ENCODE results near the gene NOL12. TPM values are rescaled to one million over a fixed set of nuclear protein-coding genes. Genes with fewer than 3 reads are reported as not detected.

The NOL12 gene
- polyA plus RNA-seq, 2 of the 4 experiments (the other 2 are of a cell fraction): 23.0 to 37.3 TPM

DNA sequence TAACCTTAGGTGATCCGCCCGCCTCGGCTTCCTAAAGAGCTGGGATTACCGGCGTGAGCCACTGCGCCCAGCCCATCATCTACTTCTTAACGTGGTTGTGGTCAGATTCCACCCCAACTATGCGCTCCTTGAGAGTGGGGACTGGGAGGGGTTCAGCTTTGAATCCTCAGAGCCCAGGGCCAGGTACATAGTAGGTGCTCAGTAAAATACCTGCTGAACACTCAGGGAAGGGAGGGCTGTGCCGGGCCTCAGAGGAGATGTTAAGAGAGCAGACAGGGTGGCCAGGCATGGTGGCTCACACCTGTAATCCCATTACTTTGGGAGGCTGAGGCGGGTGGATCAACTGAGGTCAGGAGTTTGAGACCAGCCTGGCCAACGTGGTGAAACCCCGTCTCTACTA is 11.9 kb upstream of the NOL12 start:
- no peak for ATAC-seq
- no peak for FAIRE-seq
- Histone ChIP-seq H3K4me1 (peaks cover 18% of the 10 kb centered on the region; the same call in 2 of the 3 replicates), H3K9me3 (no peaks in the 10 kb centered on the region), H3K4me3 (no peak overlapping the region), H3K27ac (peak overlapping the region; percentile 85 to 97), H3K4me2 (peak overlapping the region; percentile 100)
- WGBS (ENCODE audit: missing lambda C conversion rate): 87% methylated on average over 11 of the region's 12 CpGs
- CTCF ChIA-PET: interaction anchor here (1.4 to 15.2 kb wide), 3 partner anchors 14 to 31 kb away, joined by 3 to 152 read pairs (median 3); no protein-coding TSS in a partner anchor
- POLR2A ChIA-PET: interaction anchor here (3.1 kb wide), 1 partner anchor 17 kb away, joined by 31 read pairs; the partner anchor contains the start of gene PDXP
- DNase-seq (ENCODE audit: low read depth in 1 of 2, low spot score in 1 of 2): no peak
- no peak for TF ChIP-seq JUN (IDR thresholded peaks at IDR 0.05)
- no peak for TF ChIP-seq HOXB13 (CRISPR knock-in tag; IDR thresholded peaks at IDR 0.05; ENCODE audit: low read depth)
- TF ChIP-seq, protein P1, sequence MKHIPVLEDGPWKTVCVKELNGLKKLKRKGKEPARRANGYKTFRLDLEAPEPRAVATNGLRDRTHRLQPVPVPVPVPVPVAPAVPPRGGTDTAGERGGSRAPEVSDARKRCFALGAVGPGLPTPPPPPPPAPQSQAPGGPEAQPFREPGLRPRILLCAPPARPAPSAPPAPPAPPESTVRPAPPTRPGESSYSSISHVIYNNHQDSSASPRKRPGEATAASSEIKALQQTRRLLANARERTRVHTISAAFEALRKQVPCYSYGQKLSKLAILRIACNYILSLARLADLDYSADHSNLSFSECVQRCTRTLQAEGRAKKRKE (CRISPR knock-in tag; IDR thresholded peaks at IDR 0.05; ENCODE audit: low read depth): no peak
- no peak for TF ChIP-seq RNF2 (IDR thresholded peaks at IDR 0.05; ENCODE audit: borderline replicate concordance, low read depth)
- TF ChIP-seq, protein P2, sequence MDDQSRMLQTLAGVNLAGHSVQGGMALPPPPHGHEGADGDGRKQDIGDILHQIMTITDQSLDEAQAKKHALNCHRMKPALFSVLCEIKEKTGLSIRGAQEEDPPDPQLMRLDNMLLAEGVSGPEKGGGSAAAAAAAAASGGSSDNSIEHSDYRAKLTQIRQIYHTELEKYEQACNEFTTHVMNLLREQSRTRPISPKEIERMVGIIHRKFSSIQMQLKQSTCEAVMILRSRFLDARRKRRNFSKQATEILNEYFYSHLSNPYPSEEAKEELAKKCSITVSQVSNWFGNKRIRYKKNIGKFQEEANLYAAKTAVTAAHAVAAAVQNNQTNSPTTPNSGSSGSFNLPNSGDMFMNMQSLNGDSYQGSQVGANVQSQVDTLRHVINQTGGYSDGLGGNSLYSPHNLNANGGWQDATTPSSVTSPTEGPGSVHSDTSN (IDR thresholded peaks at IDR 0.05): no peak
- TF ChIP-seq HOXA7 (CRISPR knock-in tag; IDR thresholded peaks at IDR 0.05): no peak

DNA sequence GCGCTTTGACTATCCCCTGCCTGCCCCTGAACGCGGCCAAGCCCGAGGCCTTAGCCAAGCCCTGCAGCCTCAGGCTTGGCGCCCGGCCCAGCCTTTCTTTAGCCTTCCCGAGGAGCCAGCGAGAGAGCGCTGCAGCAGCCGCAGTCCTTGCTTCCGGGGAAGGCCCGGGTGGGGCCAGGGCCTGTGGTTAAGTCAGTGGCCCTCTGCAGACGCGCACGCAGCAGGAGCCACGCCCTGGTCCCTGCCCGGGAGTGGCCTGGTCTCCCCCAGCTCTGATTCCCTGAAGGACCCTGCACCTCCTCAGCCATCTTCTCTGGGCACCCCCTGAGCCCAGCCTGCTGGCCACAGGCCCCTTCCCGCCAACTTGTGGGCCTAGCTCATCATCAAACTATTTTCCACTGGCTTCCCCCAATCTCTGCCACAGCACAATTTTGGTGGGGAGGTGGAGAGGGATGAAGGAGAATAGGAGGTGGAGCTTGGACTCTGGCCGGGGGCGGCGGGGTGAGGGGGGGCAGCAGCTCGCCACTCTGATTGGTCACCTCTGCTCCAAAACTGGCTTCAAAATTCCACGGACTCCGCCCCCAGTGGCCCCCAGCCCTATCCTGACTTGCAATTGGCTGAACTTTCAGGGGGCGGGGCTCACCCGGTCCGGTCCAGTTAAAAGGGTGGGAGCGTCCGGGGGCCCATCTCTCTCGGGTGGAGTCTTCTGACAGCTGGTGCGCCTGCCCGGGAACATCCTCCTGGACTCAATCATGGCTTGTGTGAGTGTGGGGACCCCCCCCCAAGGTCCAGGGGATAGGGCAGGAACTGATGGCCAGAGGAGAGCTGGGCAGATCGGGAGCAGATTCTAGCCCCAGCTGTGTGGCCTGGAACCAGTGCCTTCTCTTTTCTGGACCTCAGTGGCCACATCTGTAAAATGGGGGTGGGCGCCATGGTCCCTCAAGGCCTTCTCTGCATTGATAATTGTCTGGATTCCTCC is 10.9 kb upstream of the NOL12 start, which contains the start of gene LGALS1:
Gene LGALS1, plus strand, starts transcription at position 686 of the 979 bp plus-strand sequence. Its CDS starts 67 bp downstream, at position 753.
- Histone ChIP-seq H3K4me1 (peaks cover 18% of the 10 kb centered on the region; the same call in 2 of the 3 replicates), H3K9me3 (no peaks in the 10 kb centered on the region), H3K4me3 (peak within 1 kb of the TSS; percentile 64), H3K4me2 (peak within 1 kb of the TSS; percentile 100), H3K27ac (peak within 1 kb of the TSS; percentile 93 to 97)
- FAIRE-seq (no peak), DNase-seq (ENCODE audit: low read depth in 1 of 2, low spot score in 1 of 2) (peak; percentile 65 to 92), ATAC-seq (peak; percentile 79 to 86)
- CTCF ChIA-PET: interaction anchor here (1.0 to 15.2 kb wide), 9 partner anchors 8 to 136 kb away, joined by 3 to 152 read pairs (median 4); partner anchors contain the start of gene NOL12
- POLR2A ChIA-PET: interaction anchor here (0.5 to 3.1 kb wide), 4 partner anchors 11 to 67 kb away, joined by 4 to 31 read pairs (median 6); partner anchors contain the start of genes GGA1, NOL12 and PDXP
- 2% methylated on average over 14 of the region's 34 CpGs for WGBS (ENCODE audit: missing lambda C conversion rate)
- 0 out of 2 replicates have a peak, but pooled peaks have one; percentile 27 for TF ChIP-seq HDAC2 (IDR thresholded peaks at IDR 0.05)
- no peak for TF ChIP-seq POLR2AphosphoS2 (conservative IDR thresholded peaks at IDR 0.05; ENCODE audit: low read length)
- no peak for TF ChIP-seq EHF (CRISPR knock-in tag; IDR thresholded peaks at IDR 0.05)
- TF ChIP-seq, protein P3, sequence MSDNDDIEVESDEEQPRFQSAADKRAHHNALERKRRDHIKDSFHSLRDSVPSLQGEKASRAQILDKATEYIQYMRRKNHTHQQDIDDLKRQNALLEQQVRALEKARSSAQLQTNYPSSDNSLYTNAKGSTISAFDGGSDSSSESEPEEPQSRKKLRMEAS (IDR thresholded peaks at IDR 0.05): peak; percentile 64
- TF ChIP-seq, protein P4, sequence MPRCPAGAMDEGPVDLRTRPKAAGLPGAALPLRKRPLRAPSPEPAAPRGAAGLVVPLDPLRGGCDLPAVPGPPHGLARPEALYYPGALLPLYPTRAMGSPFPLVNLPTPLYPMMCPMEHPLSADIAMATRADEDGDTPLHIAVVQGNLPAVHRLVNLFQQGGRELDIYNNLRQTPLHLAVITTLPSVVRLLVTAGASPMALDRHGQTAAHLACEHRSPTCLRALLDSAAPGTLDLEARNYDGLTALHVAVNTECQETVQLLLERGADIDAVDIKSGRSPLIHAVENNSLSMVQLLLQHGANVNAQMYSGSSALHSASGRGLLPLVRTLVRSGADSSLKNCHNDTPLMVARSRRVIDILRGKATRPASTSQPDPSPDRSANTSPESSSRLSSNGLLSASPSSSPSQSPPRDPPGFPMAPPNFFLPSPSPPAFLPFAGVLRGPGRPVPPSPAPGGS (IDR thresholded peaks at IDR 0.05): 0 out of 3 replicates have a peak, but pooled peaks have one; percentile 23
- peak; percentile 84 for TF ChIP-seq KDM1A (IDR thresholded peaks at IDR 0.05; ENCODE audit: low read depth)
- no peak for TF ChIP-seq MAZ (IDR thresholded peaks at IDR 0.05; ENCODE audit: borderline replicate concordance, low read depth, low read length)
- no peak for TF ChIP-seq TP53 (CRISPR knock-in tag; IDR thresholded peaks at IDR 0.05)
- no peak for TF ChIP-seq CBX2 (IDR thresholded peaks at IDR 0.05; ENCODE audit: borderline replicate concordance, low read depth)
- TF ChIP-seq RFX5 (IDR thresholded peaks at IDR 0.05): no peak
- TF ChIP-seq, protein P2 (IDR thresholded peaks at IDR 0.05): no peak
- TF ChIP-seq CEBPB (IDR thresholded peaks at IDR 0.05): no peak
- peak; percentile 64 for TF ChIP-seq POLR2A (IDR thresholded peaks at IDR 0.05; ENCODE audit: low read length)
- TF ChIP-seq CHD4 (IDR thresholded peaks at IDR 0.05; ENCODE audit: borderline replicate concordance): no peak
- TF ChIP-seq, protein P5, sequence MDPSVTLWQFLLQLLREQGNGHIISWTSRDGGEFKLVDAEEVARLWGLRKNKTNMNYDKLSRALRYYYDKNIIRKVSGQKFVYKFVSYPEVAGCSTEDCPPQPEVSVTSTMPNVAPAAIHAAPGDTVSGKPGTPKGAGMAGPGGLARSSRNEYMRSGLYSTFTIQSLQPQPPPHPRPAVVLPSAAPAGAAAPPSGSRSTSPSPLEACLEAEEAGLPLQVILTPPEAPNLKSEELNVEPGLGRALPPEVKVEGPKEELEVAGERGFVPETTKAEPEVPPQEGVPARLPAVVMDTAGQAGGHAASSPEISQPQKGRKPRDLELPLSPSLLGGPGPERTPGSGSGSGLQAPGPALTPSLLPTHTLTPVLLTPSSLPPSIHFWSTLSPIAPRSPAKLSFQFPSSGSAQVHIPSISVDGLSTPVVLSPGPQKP (IDR thresholded peaks at IDR 0.05; ENCODE audit: low read depth, low read length): no peak
- TF ChIP-seq JUN (IDR thresholded peaks at IDR 0.05): peak in 1 of 2 experiments; percentile 1; a peak in 2 of 5 replicates
- TF ChIP-seq JUNB (IDR thresholded peaks at IDR 0.05): no peak
- no peak for TF ChIP-seq CBX8 (IDR thresholded peaks at IDR 0.05)
- TF ChIP-seq HOXB5 (CRISPR knock-in tag; IDR thresholded peaks at IDR 0.05): no peak
- TF ChIP-seq, protein P6, sequence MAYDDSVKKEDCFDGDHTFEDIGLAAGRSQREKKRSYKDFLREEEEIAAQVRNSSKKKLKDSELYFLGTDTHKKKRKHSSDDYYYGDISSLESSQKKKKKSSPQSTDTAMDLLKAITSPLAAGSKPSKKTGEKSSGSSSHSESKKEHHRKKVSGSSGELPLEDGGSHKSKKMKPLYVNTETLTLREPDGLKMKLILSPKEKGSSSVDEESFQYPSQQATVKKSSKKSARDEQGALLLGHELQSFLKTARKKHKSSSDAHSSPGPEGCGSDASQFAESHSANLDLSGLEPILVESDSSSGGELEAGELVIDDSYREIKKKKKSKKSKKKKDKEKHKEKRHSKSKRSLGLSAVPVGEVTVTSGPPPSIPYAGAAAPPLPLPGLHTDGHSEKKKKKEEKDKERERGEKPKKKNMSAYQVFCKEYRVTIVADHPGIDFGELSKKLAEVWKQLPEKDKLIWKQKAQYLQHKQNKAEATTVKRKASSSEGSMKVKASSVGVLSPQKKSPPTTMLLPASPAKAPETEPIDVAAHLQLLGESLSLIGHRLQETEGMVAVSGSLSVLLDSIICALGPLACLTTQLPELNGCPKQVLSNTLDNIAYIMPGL (CRISPR knock-in tag; IDR thresholded peaks at IDR 0.05; ENCODE audit: borderline replicate concordance): no peak
- TF ChIP-seq RARB (CRISPR knock-in tag; IDR thresholded peaks at IDR 0.05): no peak
